Measurements from ENCODE around the gene AAMP. TPM values are rescaled to one million over a fixed set of nuclear protein-coding genes. Genes with fewer than 3 reads are reported as not detected.

Gene AAMP
- total RNA-seq, 3 donors from 2014 or later (not counting 1 experiment from before 2014, with no cell fraction given) = 52.5 to 61.6 (median 60.0) TPM

DNA sequence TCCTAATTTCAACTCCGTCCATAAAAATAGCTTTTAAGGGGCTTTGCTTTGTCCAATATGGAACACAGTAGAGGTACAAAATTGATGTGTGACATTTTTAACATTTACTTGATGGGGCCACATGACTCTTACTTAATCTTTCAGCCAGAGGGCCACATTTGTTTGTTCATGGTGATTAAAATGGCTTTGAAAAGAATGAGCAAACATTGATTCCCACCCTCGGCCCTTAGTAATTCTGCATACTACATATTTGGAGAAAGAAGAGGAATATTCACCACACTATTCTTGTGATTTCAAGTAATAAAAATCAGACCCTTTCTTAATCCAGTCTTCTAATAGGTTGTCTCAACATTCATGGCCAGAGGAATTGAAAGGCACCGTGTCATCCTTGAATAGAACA, 35.4 kb downstream of the AAMP start:
- H3K27ac Mint-ChIP-seq = peak overlapping the region; percentile 45 to 65
- H3K9me3 Mint-ChIP-seq = no peaks in the 10 kb centered on the region
- WGBS (ENCODE audit: insufficient coverage) = 100% methylated on average over 1 of the region's 3 CpGs

GRCh38 chr2:218233543-218233942, 36.4 kb downstream of the AAMP start:
- intact Hi-C loops (cut with micrococcal nuclease) = no loop called here
- peaks cover 34% of the 10 kb centered on the region for H3K36me3 Mint-ChIP-seq
- ATAC-seq = no peak

More for the DNA sequence above, 35.4 kb downstream of the AAMP start:
- Histone ChIP-seq H3K27ac (ENCODE audit: low read length) (no peak overlapping the region), H3K4me1 (ENCODE audit: control insufficient read depth, insufficient read depth, low read length) (peaks cover 27% of the 10 kb centered on the region), H3K36me3 (ENCODE audit: control insufficient read depth, insufficient read depth, low read length) (peaks cover 80% of the 10 kb centered on the region), H3K9me3 (ENCODE audit: control insufficient read depth, insufficient read depth, low read length) (no peaks in the 10 kb centered on the region), H3K27me3 (ENCODE audit: control insufficient read depth, insufficient read depth, low read length) (no peaks in the 10 kb centered on the region), H3K4me3 (ENCODE audit: low read length) (no peak overlapping the region)
- DNase-seq (no peak), ATAC-seq (no peak)
- Mint-ChIP-seq H3K4me1 (peaks cover 31 to 42% of the 10 kb centered on the region in 2 donors), H3K27me3 (ENCODE audit: low read depth in 2 of 2) (no peaks in the 10 kb centered on the region), H3K36me3 (peaks cover 34% of the 10 kb centered on the region), H3K4me3 (no peak overlapping the region)
- intact Hi-C loops (cut with micrococcal nuclease) = no loop called here
- TF ChIP-seq, protein P1, sequence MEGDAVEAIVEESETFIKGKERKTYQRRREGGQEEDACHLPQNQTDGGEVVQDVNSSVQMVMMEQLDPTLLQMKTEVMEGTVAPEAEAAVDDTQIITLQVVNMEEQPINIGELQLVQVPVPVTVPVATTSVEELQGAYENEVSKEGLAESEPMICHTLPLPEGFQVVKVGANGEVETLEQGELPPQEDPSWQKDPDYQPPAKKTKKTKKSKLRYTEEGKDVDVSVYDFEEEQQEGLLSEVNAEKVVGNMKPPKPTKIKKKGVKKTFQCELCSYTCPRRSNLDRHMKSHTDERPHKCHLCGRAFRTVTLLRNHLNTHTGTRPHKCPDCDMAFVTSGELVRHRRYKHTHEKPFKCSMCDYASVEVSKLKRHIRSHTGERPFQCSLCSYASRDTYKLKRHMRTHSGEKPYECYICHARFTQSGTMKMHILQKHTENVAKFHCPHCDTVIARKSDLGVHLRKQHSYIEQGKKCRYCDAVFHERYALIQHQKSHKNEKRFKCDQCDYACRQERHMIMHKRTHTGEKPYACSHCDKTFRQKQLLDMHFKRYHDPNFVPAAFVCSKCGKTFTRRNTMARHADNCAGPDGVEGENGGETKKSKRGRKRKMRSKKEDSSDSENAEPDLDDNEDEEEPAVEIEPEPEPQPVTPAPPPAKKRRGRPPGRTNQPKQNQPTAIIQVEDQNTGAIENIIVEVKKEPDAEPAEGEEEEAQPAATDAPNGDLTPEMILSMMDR (IDR thresholded peaks at IDR 0.05) = no peak

GRCh38 chr2:218230882-218231281, 39.1 kb downstream of the AAMP start:
- peak; percentile 76 to 91 (median 85) for ATAC-seq
- Histone ChIP-seq H3K27ac (ENCODE audit: low read length) (peak overlapping the region; percentile 32), H3K9me3 (ENCODE audit: control insufficient read depth, insufficient read depth, low read length) (no peaks in the 10 kb centered on the region), H3K4me3 (ENCODE audit: low read length) (no peak overlapping the region), H3K4me1 (ENCODE audit: control insufficient read depth, insufficient read depth, low read length) (peaks cover 45% of the 10 kb centered on the region), H3K27me3 (ENCODE audit: control insufficient read depth, insufficient read depth, low read length) (no peaks in the 10 kb centered on the region), H3K36me3 (ENCODE audit: control insufficient read depth, insufficient read depth, low read length) (peaks cover 73% of the 10 kb centered on the region)
- Mint-ChIP-seq H3K9me3 (no peaks in the 10 kb centered on the region), H3K27me3 (ENCODE audit: low read depth in 2 of 2) (no peaks in the 10 kb centered on the region), H3K27ac (peak overlapping the region; percentile 98 to 99), H3K4me1 (peaks cover 59 to 71% of the 10 kb centered on the region in 2 donors), H3K4me3 (peak overlapping the region; percentile 73), H3K36me3 (peaks cover 40% of the 10 kb centered on the region)
- no CpG with 5 or more reads among the region's 1 CpG for WGBS (ENCODE audit: insufficient coverage)
- peak; percentile 36 to 68 for DNase-seq
- intact Hi-C loops (cut with micrococcal nuclease) = no loop called here
- TF ChIP-seq, protein P1 (IDR thresholded peaks at IDR 0.05) = peak; percentile 52

More at GRCh38 chr2:218233543-218233942, 36.4 kb downstream of the AAMP start:
- TF ChIP-seq, protein P1 (IDR thresholded peaks at IDR 0.05) = no peak
- H3K4me3 ChIP-seq (ENCODE audit: low read length) = no peak overlapping the region
- WGBS (ENCODE audit: insufficient coverage) = 95% methylated on average over 4 of the region's 4 CpGs
- Mint-ChIP-seq H3K4me1 (peaks cover 40 to 51% of the 10 kb centered on the region in 2 donors), H3K27me3 (ENCODE audit: low read depth in 2 of 2) (no peaks in the 10 kb centered on the region), H3K27ac (peak overlapping the region; percentile 65 to 79), H3K4me3 (peak overlapping the region; percentile 13), H3K9me3 (no peaks in the 10 kb centered on the region)
- peaks cover 30% of the 10 kb centered on the region for H3K4me1 ChIP-seq (ENCODE audit: control insufficient read depth, insufficient read depth, low read length)
- DNase-seq = no peak
- H3K9me3 ChIP-seq (ENCODE audit: control insufficient read depth, insufficient read depth, low read length) = no peaks in the 10 kb centered on the region
- H3K27ac ChIP-seq (ENCODE audit: low read length) = no peak overlapping the region
- H3K27me3 ChIP-seq (ENCODE audit: control insufficient read depth, insufficient read depth, low read length) = no peaks in the 10 kb centered on the region
- H3K36me3 ChIP-seq (ENCODE audit: control insufficient read depth, insufficient read depth, low read length) = peaks cover 78% of the 10 kb centered on the region

DNA sequence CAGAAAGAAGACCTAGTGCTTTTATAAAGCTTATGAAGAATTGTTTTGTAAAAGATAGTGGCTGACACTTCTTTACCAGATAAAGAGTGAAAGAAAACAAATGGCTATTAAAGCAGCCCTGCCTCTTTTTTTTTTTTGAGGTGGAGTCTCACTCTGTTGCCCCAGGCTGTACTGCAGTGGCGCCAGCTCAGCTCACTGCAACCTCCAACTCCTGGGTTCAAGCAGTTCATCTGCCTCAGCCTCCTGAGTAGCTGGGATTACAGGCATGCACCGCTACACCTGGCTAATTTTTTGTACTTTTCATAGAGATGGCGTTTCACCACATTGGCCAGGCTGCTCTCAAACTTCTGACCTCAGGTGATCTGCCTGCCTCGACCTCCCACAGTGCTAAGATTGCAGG, 40.1 kb downstream of the AAMP start:
- intact Hi-C loops (cut with micrococcal nuclease) = loop anchor here (1.0 kb wide), 2 partner anchors 13 to 44 kb away; partner anchors contain the start of gene ARPC2
- Histone ChIP-seq H3K4me1 (ENCODE audit: control insufficient read depth, insufficient read depth, low read length) (peaks cover 47% of the 10 kb centered on the region), H3K36me3 (ENCODE audit: control insufficient read depth, insufficient read depth, low read length) (peaks cover 74% of the 10 kb centered on the region), H3K27ac (ENCODE audit: low read length) (peak overlapping the region; percentile 32), H3K9me3 (ENCODE audit: control insufficient read depth, insufficient read depth, low read length) (no peaks in the 10 kb centered on the region), H3K4me3 (ENCODE audit: low read length) (no peak overlapping the region), H3K27me3 (ENCODE audit: control insufficient read depth, insufficient read depth, low read length) (no peaks in the 10 kb centered on the region)
- Mint-ChIP-seq H3K4me3 (peak overlapping the region; percentile 73), H3K27me3 (ENCODE audit: low read depth in 2 of 2) (no peaks in the 10 kb centered on the region), H3K4me1 (peaks cover 69 to 76% of the 10 kb centered on the region in 2 donors), H3K36me3 (peaks cover 39% of the 10 kb centered on the region), H3K9me3 (no peaks in the 10 kb centered on the region), H3K27ac (peak overlapping the region; percentile 98 to 99)
- ATAC-seq = peak; percentile 41 to 62 (median 47)
- WGBS (ENCODE audit: insufficient coverage) = 46% methylated on average over 4 of the region's 4 CpGs
- TF ChIP-seq, protein P1 (IDR thresholded peaks at IDR 0.05) = no peak
- peak in 1 of 2 donors; percentile 36 for DNase-seq

All from natural killer cell (primary cell).